Transverse colon (tissue), 4 donors: ENCODE measurements around the gene RNASEH1.

ENCODE experiments used
- EP300 ChIP-seq: sonication (generic); formaldehyde crosslinking; IDR thresholded peaks from one replicate; pipeline ENCODE4 v1.6.1; 2017; ENCODE audit warnings: antibody characterized with exemption, low read depth
- POLR2A ChIP-seq: fragments of 450-650 bp; IDR thresholded peaks from one replicate; pipeline ENCODE4 v1.6.1; 2016; ENCODE audit warnings: antibody characterized with exemption, mild to moderate bottlenecking, moderate library complexity
- POLR2AphosphoS5 ChIP-seq, 3 donors: sonication (generic); formaldehyde crosslinking; IDR thresholded peaks; one replicate each; pipeline ENCODE4 v1.6.1; 2016; ENCODE audit warnings: antibody characterized with exemption in 3 of 3
- TF ChIP-seq, protein P1 (sequence below), 5 experiments: fragments of 200-600 bp in 3 of 5; fragments of 450-650 bp in 2 of 5; sonication (generic) in 3 of 5; IDR thresholded peaks; 1 replicate in 2 of 5; 2 replicates in 3 of 5; pipeline ENCODE4 v1.5.1; 2016 to 2017; ENCODE audit warnings: antibody characterized with exemption in 5 of 5, inconsistent platforms in 3 of 5, mild to moderate bottlenecking in 2 of 5, moderate library complexity in 1 of 5

GRCh38 chr2:3518496-3519254 lies 39.5 kb downstream of the RNASEH1 start:
- TF ChIP-seq, protein P1, sequence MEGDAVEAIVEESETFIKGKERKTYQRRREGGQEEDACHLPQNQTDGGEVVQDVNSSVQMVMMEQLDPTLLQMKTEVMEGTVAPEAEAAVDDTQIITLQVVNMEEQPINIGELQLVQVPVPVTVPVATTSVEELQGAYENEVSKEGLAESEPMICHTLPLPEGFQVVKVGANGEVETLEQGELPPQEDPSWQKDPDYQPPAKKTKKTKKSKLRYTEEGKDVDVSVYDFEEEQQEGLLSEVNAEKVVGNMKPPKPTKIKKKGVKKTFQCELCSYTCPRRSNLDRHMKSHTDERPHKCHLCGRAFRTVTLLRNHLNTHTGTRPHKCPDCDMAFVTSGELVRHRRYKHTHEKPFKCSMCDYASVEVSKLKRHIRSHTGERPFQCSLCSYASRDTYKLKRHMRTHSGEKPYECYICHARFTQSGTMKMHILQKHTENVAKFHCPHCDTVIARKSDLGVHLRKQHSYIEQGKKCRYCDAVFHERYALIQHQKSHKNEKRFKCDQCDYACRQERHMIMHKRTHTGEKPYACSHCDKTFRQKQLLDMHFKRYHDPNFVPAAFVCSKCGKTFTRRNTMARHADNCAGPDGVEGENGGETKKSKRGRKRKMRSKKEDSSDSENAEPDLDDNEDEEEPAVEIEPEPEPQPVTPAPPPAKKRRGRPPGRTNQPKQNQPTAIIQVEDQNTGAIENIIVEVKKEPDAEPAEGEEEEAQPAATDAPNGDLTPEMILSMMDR (IDR thresholded peaks at IDR 0.05): no peak
- TF ChIP-seq POLR2AphosphoS5 (IDR thresholded peaks at IDR 0.05): peak; percentile 69 to 85 (median 72)
- no peak for TF ChIP-seq EP300
- TF ChIP-seq POLR2A: peak; percentile 73
